GM19452 (cell line): ENCODE measurements around the gene LAMA4.

Source experiments
- ATAC-seq: cut with Tn5 transposase; IDR thresholded peaks from one replicate; pipeline ENCODE4 v1.9.1; 2021; ENCODE audit not compliant: unreplicated experiment

LAMA4 gene

GRCh38 chr6:112193535-112194051, 60.8 kb downstream of the LAMA4 start:
- no peak for ATAC-seq

- ATAC-seq = no peak
These were observed 61.2 kb downstream of the LAMA4 start for GRCh38 chr6:112193117-112193516.

GRCh38 chr6:112191509-112192020, 62.8 kb downstream of the LAMA4 start:
- no peak for ATAC-seq

- no peak for ATAC-seq
These were observed 64.2 kb downstream of the LAMA4 start for GRCh38 chr6:112190164-112190563.

GRCh38 chr6:112189494-112189893, 64.9 kb downstream of the LAMA4 start:
- no peak for ATAC-seq

GRCh38 chr6:112188906-112189305, 65.5 kb downstream of the LAMA4 start:
- ATAC-seq = no peak

GRCh38 chr6:112187736-112188135, 66.6 kb downstream of the LAMA4 start:
- no peak for ATAC-seq

GRCh38 chr6:112184951-112185350, 69.4 kb downstream of the LAMA4 start:
- ATAC-seq = no peak

- no peak for ATAC-seq
These were observed 71.1 kb downstream of the LAMA4 start for GRCh38 chr6:112183271-112183671.

GRCh38 chr6:112181130-112181529, 73.2 kb downstream of the LAMA4 start:
- no peak for ATAC-seq

GRCh38 chr6:112180095-112180820, 74.1 kb downstream of the LAMA4 start:
- peak; percentile 86 for ATAC-seq

GRCh38 chr6:112179631-112180030, 74.7 kb downstream of the LAMA4 start:
- ATAC-seq = no peak

GRCh38 chr6:112178846-112179245, 75.5 kb downstream of the LAMA4 start:
- ATAC-seq = no peak

- ATAC-seq = no peak
These were observed 77.3 kb downstream of the LAMA4 start for GRCh38 chr6:112177092-112177491.

GRCh38 chr6:112176175-112176574, 78.2 kb downstream of the LAMA4 start:
- ATAC-seq = no peak

GRCh38 chr6:112173221-112173804, 81.1 kb downstream of the LAMA4 start:
- ATAC-seq = no peak

- no peak for ATAC-seq
These were observed 81.8 kb downstream of the LAMA4 start for GRCh38 chr6:112172540-112172939.

- ATAC-seq = no peak
These were observed 84.8 kb downstream of the LAMA4 start for GRCh38 chr6:112169541-112169940.

GRCh38 chr6:112163295-112164257, 90.8 kb downstream of the LAMA4 start:
- peak; percentile 99 for ATAC-seq

GRCh38 chr6:112160745-112161144, 93.6 kb downstream of the LAMA4 start:
- no peak for ATAC-seq

GRCh38 chr6:112156668-112157067, 97.7 kb downstream of the LAMA4 start:
- no peak for ATAC-seq
